PC-9 (cell line): ENCODE measurements around the gene CYB5R4. TPM values are rescaled to one million over a fixed set of nuclear protein-coding genes. Genes with fewer than 3 reads are reported as not detected.

ENCODE experiments used
- BruUV-seq: library from RNA; stranded (reverse); fragments of 400-500 nt; replicated peaks from 2 replicates; lab custom pipeline; 2021; lab: Mats Ljungman, UMichigan
- CTCF ChIA-PET: fragments of 300-600 bp; sonication (Branson Sonifier 250); formaldehyde crosslinking; loops from one replicate; lab custom pipeline; 2022; ENCODE audit warnings: antibody characterized with exemption; lab: Charles Lee
- POLR2A ChIA-PET: fragments of 300-600 bp; sonication (Branson Sonifier 250); formaldehyde crosslinking; loops from one replicate; lab custom pipeline; 2022; ENCODE audit warnings: antibody characterized with exemption; ENCODE audit not compliant: unreplicated experiment; lab: Charles Lee
- DNase-seq, 2 experiments: peaks; one replicate each; pipeline versions ENCODE4 v3.0.0 to v3.0.0-alpha.2; 2015 to 2022; ENCODE audit warnings: mixed read lengths in 1 of 2
- H2AFZ ChIP-seq: fragments of 200-600 bp; sonication (generic); 2 replicates; pipeline ENCODE4 v1.8.1; 2017; ENCODE audit warnings: antibody characterized with exemption
- H3F3A ChIP-seq: fragments of 200-600 bp; sonication (generic); 2 replicates; pipeline ENCODE4 v1.8.1; 2017; ENCODE audit warnings: antibody characterized with exemption, mild to moderate bottlenecking, low read depth; ENCODE audit not compliant: insufficient read depth
- H3K27ac ChIP-seq: fragments of 200-600 bp; sonication (generic); 2 replicates; pipeline ENCODE4 v1.6.1; 2016; ENCODE audit warnings: mixed run types
- H3K27me3 ChIP-seq: fragments of 200-600 bp; sonication (generic); 2 replicates; pipeline ENCODE4 v1.6.1; 2016; ENCODE audit warnings: low read depth, mixed run types; ENCODE audit not compliant: insufficient read depth
- H3K36me3 ChIP-seq: fragments of 200-600 bp; sonication (generic); 2 replicates; pipeline ENCODE4 v1.6.1; 2016; ENCODE audit warnings: low read depth, mixed run types
- H3K4me1 ChIP-seq: fragments of 200-600 bp; sonication (generic); replicated peaks from 2 replicates; pipeline ENCODE4 v1.6.1; 2016; ENCODE audit warnings: mixed run types; ENCODE audit not compliant: insufficient read depth
- H3K4me2 ChIP-seq: fragments of 200-600 bp; sonication (generic); 2 replicates; pipeline ENCODE4 v1.6.1; 2017; ENCODE audit warnings: mixed run types
- H3K4me3 ChIP-seq: fragments of 200-600 bp; sonication (generic); 2 replicates; pipeline ENCODE4 v1.6.1; 2016; ENCODE audit warnings: mixed run types
- H3K79me2 ChIP-seq: fragments of 200-600 bp; sonication (generic); 2 replicates; pipeline ENCODE4 v1.6.1; 2017; ENCODE audit warnings: low read depth, mixed run types
- H3K9me2 ChIP-seq: fragments of 200-600 bp; sonication (generic); 2 replicates; pipeline ENCODE4 v1.8.1; 2017; ENCODE audit warnings: mild to moderate bottlenecking; ENCODE audit not compliant: insufficient read depth
- H3K9me3 ChIP-seq: fragments of 200-600 bp; sonication (generic); 2 replicates; pipeline ENCODE4 v1.8.1; 2016; ENCODE audit warnings: low read depth; ENCODE audit not compliant: insufficient read depth
- H4K20me1 ChIP-seq: fragments of 200-600 bp; sonication (generic); 2 replicates; pipeline ENCODE4 v1.8.1; 2017; ENCODE audit not compliant: insufficient read depth
- EZH2 ChIP-seq: fragments of 200-600 bp; sonication (generic); IDR thresholded peaks from 2 replicates; pipeline ENCODE4 v1.8.0; 2017; ENCODE audit warnings: antibody characterized with exemption, low read depth
- intact Hi-C: fragments of 100-400 bp; cut with micrococcal nuclease; formaldehyde crosslinking; loops from one replicate; pipeline ENCODE4 v1.10.0; 2022; ENCODE audit not compliant: unreplicated experiment
- total RNA-seq: library from RNA; stranded (reverse); gene quantifications from 2 replicates; pipeline ENCODE4 v1.2.3, GENCODE V29; 2021
- TF ChIP-seq, protein P1 (sequence below): fragments of 200-600 bp; sonication (generic); conservative IDR thresholded peaks from 2 replicates; pipeline ENCODE4 v1.6.1; 2017; ENCODE audit warnings: mixed run types, antibody characterized with exemption, mild to moderate bottlenecking, moderate library complexity

The CYB5R4 gene
- total RNA-seq, 1 experiment from 2014 or later: 22.7 TPM

DNA sequence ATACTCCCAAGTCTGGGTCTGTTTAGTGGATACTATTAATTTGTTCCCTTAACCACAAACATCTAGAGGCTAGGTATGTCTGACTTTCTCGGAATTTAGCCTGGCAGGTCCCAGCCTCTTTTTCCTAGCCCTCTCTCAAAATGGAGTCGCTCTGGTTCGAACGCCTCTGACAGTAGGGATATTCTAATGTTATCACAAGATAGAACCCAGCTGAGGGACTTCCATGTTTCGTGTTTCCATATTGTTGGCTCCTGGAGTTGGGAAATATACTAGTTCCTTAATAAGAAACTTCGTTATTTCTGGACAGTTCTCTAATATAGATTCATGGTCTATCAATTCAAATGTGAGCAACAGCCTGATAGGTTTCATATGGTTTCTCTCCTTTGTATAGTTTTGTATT is 16.4 kb downstream of the CYB5R4 start:
- ChIA-PET POLR2A (no interaction called here), CTCF (no interaction called here)
- Histone ChIP-seq H3K27me3 (no peaks in the 10 kb centered on the region), H3F3A (no peaks in the 10 kb centered on the region), H3K4me1 (no peaks in the 10 kb centered on the region), H2AFZ (no peak overlapping the region), H3K4me2 (no peak overlapping the region), H3K27ac (no peak overlapping the region), H4K20me1 (no peaks in the 10 kb centered on the region), H3K9me3 (no peaks in the 10 kb centered on the region), H3K36me3 (no peaks in the 10 kb centered on the region), H3K9me2 (no peaks in the 10 kb centered on the region), H3K79me2 (no peaks in the 10 kb centered on the region), H3K4me3 (no peak overlapping the region)
- no TSS peak for BruUV-seq
- intact Hi-C loops: no loop called here
- DNase-seq: no peak
- no peak for TF ChIP-seq EZH2
- TF ChIP-seq, protein P1, sequence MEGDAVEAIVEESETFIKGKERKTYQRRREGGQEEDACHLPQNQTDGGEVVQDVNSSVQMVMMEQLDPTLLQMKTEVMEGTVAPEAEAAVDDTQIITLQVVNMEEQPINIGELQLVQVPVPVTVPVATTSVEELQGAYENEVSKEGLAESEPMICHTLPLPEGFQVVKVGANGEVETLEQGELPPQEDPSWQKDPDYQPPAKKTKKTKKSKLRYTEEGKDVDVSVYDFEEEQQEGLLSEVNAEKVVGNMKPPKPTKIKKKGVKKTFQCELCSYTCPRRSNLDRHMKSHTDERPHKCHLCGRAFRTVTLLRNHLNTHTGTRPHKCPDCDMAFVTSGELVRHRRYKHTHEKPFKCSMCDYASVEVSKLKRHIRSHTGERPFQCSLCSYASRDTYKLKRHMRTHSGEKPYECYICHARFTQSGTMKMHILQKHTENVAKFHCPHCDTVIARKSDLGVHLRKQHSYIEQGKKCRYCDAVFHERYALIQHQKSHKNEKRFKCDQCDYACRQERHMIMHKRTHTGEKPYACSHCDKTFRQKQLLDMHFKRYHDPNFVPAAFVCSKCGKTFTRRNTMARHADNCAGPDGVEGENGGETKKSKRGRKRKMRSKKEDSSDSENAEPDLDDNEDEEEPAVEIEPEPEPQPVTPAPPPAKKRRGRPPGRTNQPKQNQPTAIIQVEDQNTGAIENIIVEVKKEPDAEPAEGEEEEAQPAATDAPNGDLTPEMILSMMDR: no peak

DNA sequence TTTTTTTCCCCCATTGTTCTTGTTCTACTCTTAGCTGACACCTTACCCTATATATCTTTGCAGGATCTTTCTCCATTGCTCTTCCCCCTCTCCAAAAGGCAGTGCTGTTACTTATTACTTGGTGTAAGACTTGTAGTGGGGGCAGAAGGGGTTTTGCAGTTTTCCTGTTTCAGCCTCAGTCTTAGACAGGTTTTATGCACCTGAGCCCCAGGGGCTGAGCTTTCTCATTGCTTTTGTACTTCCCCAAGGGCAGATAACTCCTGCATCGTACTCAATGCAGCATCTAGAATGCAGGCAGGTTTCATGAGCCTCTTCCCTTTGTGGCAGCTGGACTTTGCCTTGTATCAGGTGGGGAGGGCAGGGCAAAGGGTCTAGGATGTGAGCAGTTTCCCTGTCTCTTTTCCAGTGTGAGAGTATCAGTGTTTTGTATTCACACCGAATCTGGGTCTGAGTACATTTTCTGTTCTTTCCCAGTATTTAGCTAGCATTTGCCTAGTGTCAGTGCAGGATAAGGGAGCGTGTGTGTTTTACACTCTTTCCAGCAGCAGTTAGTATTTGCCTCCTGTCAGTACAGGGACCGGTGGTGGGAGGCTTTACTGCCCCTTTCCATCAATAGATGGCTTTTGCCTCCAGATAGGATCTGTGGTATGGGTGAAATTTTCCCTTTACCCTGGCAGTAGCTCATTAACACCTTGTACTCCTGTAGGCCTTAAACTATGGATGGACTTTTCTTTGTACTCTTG is 19.6 kb downstream of the CYB5R4 start:
- no peak overlapping the region for H3K4me2 ChIP-seq
- DNase-seq: no peak
- no peak overlapping the region for H2AFZ ChIP-seq
- intact Hi-C loops: no loop called here
- POLR2A ChIA-PET: interaction anchor here (0.7 kb wide), 1 partner anchor 212 kb away, joined by 6 read pairs; no protein-coding TSS in a partner anchor
- no peaks in the 10 kb centered on the region for H3F3A ChIP-seq
- no peaks in the 10 kb centered on the region for H3K36me3 ChIP-seq
- H3K27ac ChIP-seq: no peak overlapping the region
- BruUV-seq: no TSS peak
- no peaks in the 10 kb centered on the region for H3K9me3 ChIP-seq
- H3K4me1 ChIP-seq: no peaks in the 10 kb centered on the region
- CTCF ChIA-PET: no interaction called here
- H3K9me2 ChIP-seq: no peaks in the 10 kb centered on the region
- H4K20me1 ChIP-seq: no peaks in the 10 kb centered on the region
- H3K27me3 ChIP-seq: no peaks in the 10 kb centered on the region
- H3K79me2 ChIP-seq: no peaks in the 10 kb centered on the region
- TF ChIP-seq, protein P1: no peak
- TF ChIP-seq EZH2: no peak
- H3K4me3 ChIP-seq: no peak overlapping the region

DNA sequence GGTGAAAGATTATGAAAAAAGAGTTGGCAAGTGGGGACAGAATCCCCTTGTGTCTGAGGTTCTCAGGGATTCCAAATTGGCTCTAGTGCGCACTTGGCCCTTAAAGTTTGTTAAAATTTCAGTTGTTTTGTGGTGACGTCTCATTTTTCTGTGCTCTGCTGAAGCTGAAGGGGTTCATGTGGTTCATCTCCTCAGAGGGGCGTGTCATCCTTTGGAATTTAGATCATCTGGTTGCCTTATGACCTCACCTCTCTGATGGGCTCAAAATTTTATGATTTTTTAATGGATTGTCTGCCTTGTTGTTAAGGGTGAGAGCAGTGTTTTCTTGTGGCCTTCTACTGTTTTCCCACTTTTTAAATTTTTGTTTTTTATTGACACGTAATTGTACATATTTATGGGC is 20.3 kb downstream of the CYB5R4 start:
- H3K27ac ChIP-seq: no peak overlapping the region
- no peaks in the 10 kb centered on the region for H3K36me3 ChIP-seq
- H3K79me2 ChIP-seq: no peaks in the 10 kb centered on the region
- H3K4me2 ChIP-seq: no peak overlapping the region
- intact Hi-C loops: loop anchor here (5.0 to 10.0 kb wide), 3 partner anchors 1088 to 1443 kb away; no protein-coding TSS in a partner anchor
- no peak overlapping the region for H3K4me3 ChIP-seq
- TF ChIP-seq, protein P1: no peak
- no peak for TF ChIP-seq EZH2
- no peak overlapping the region for H2AFZ ChIP-seq
- H3K9me2 ChIP-seq: no peaks in the 10 kb centered on the region
- ChIA-PET CTCF (no interaction called here), POLR2A (no interaction called here)
- H3K27me3 ChIP-seq: no peaks in the 10 kb centered on the region
- BruUV-seq: no TSS peak
- H3K9me3 ChIP-seq: no peaks in the 10 kb centered on the region
- no peaks in the 10 kb centered on the region for H4K20me1 ChIP-seq
- DNase-seq: no peak
- no peaks in the 10 kb centered on the region for H3F3A ChIP-seq
- no peaks in the 10 kb centered on the region for H3K4me1 ChIP-seq
